HCT116 (cell line): Measurements from ENCODE around the gene PPP1R3E. TPM values are rescaled to one million over a fixed set of nuclear protein-coding genes. Genes with fewer than 3 reads are reported as not detected.
A peak's percentile ranks its signal among the peaks of the same experiment; 100 is the strongest.

ENCODE experiments used
- ATAC-seq: fragments of 200-7000 bp; cut with Tn5 transposase; 2 replicates; pipeline ENCODE4 v1.9.1; 2020; ENCODE audit warnings: mild to moderate bottlenecking, moderate library complexity
- BruUV-seq: library from RNA; stranded (reverse); fragments of 400-500 nt; replicated peaks from 2 replicates; lab custom pipeline; 2021; lab: Mats Ljungman, UMichigan
- CTCF ChIA-PET: fragments of 300-600 bp; sonication (Branson Sonifier 250); formaldehyde crosslinking; loops from one replicate; lab custom pipeline; 2021; ENCODE audit warnings: antibody characterized with exemption; lab: Charles Lee
- POLR2A ChIA-PET: fragments of 300-600, 350-600 bp; sonication (Branson Sonifier 250); formaldehyde crosslinking; loops from one replicate; lab custom pipeline; 2021; ENCODE audit warnings: antibody characterized with exemption; lab: Charles Lee
- RAD21 ChIA-PET, 2 experiments: fragments of 300-600 bp; sonication (Branson Sonifier 250); formaldehyde crosslinking; loops; one replicate each; lab custom pipeline; 2023; ENCODE audit warnings: low total read pairs in 2 of 2; ENCODE audit not compliant: uncharacterized antibody in 2 of 2, unreplicated experiment in 2 of 2, low non-redundant PET in 1 of 2; lab: Charles Lee
- DNase-seq: peaks from one replicate; pipeline ENCODE4 v3.0.0-alpha.2; 2010; ENCODE audit warnings: low read depth, low spot score
- H2AFZ ChIP-seq: fragments of 200-600 bp; shearing (Covaris generic), sonication (generic); 2 replicates; pipeline ENCODE4 v1.6.1; 2017; ENCODE audit warnings: low read depth, mixed run types, mixed read lengths, antibody characterized with exemption, low read length; ENCODE audit not compliant: poor library complexity, severe bottlenecking
- H3K27ac ChIP-seq: 2 replicates; pipeline ENCODE4 v1.5.1; 2012; ENCODE audit warnings: low read depth, low read length
- H3K27me3 ChIP-seq: fragments of 200-600 bp; sonication (generic); 2 replicates; pipeline ENCODE4 v1.6.1; 2016; ENCODE audit warnings: mixed run types, low read length, mixed read lengths; ENCODE audit not compliant: insufficient read depth
- H3K36me3 ChIP-seq, 2 experiments: fragments of 200-500 bp in 1 of 2; fragments of 200-600 bp in 1 of 2; sonication (Bioruptor generic) in 1 of 2; sonication (generic) in 1 of 2; 2 replicates each; pipeline versions ENCODE4 v1.5.1 to v1.6.1; 2014 to 2016; ENCODE audit warnings: low read length in 2 of 2, inconsistent platforms in 1 of 2, mixed read lengths in 1 of 2, mixed run types in 1 of 2; ENCODE audit not compliant: insufficient read depth in 2 of 2, control insufficient read depth in 1 of 2
- H3K4me1 ChIP-seq, 2 experiments: fragments of 200-600 bp in 1 of 2; sonication (generic) in 1 of 2; 2 replicates each; pipeline versions ENCODE4 v1.5.1 to v1.6.1; 2012 to 2017; ENCODE audit warnings: low read length in 2 of 2, inconsistent platforms in 1 of 2, mild to moderate bottlenecking in 1 of 2, mixed read lengths in 1 of 2, mixed run types in 1 of 2, moderate library complexity in 1 of 2; ENCODE audit not compliant: insufficient read depth in 2 of 2, control insufficient read depth in 1 of 2
- H3K4me2 ChIP-seq: fragments of 200-600 bp; sonication (generic); 2 replicates; pipeline ENCODE4 v1.6.1; 2017; ENCODE audit warnings: mixed run types, low read length, mixed read lengths
- H3K4me3 ChIP-seq, 2 experiments: fragments of 200-600 bp in 1 of 2; sonication (generic) in 1 of 2; replicated peaks in 1 of 2; 2 replicates each; pipeline ENCODE4 v1.5.1; 2011 to 2016; ENCODE audit warnings: low read length in 2 of 2, control low read depth in 1 of 2, low read depth in 1 of 2, mild to moderate bottlenecking in 1 of 2, mixed read lengths in 1 of 2, mixed run types in 1 of 2
- H3K79me2 ChIP-seq: fragments of 200-600 bp; sonication (generic); 2 replicates; pipeline ENCODE4 v1.6.1; 2017; ENCODE audit warnings: mild to moderate bottlenecking, mixed run types, low read length, moderate library complexity, mixed read lengths; ENCODE audit not compliant: insufficient read depth
- H3K9ac ChIP-seq: fragments of 200-600 bp; sonication (generic); 2 replicates; pipeline ENCODE4 v1.6.1; 2016; ENCODE audit warnings: low read length, mixed read lengths
- H3K9me2 ChIP-seq: fragments of 200-600 bp; sonication (generic), shearing (Covaris generic); 2 replicates; pipeline ENCODE4 v1.6.1; 2017; ENCODE audit warnings: mixed run types, mild to moderate bottlenecking, moderate library complexity; ENCODE audit not compliant: insufficient read depth
- H3K9me3 ChIP-seq, 2 experiments: fragments of 200-500 bp in 1 of 2; fragments of 200-600 bp in 1 of 2; sonication (Bioruptor generic) in 1 of 2; sonication (generic) in 1 of 2; 2 replicates each; pipeline ENCODE4 v1.6.1; 2014 to 2017; ENCODE audit warnings: low read length in 2 of 2, mixed read lengths in 2 of 2, inconsistent platforms in 1 of 2, low read depth in 1 of 2, mild to moderate bottlenecking in 1 of 2, mixed run types in 1 of 2, moderate library complexity in 1 of 2; ENCODE audit not compliant: control insufficient read depth in 1 of 2, insufficient read depth in 1 of 2
- H4K20me1 ChIP-seq: fragments of 200-600 bp; sonication (generic), shearing (Covaris generic); 2 replicates; pipeline ENCODE4 v1.6.1; 2017; ENCODE audit warnings: mixed run types, mild to moderate bottlenecking, moderate library complexity; ENCODE audit not compliant: insufficient read depth
- EZH2 ChIP-seq: fragments of 200-600 bp; sonication (generic); IDR thresholded peaks from 2 replicates; pipeline ENCODE4 v1.6.1; 2017; ENCODE audit warnings: antibody characterized with exemption, mixed run types
- EZH2phosphoT487 ChIP-seq: fragments of 200-600 bp; IDR thresholded peaks from 2 replicates; pipeline ENCODE4 v1.6.1; 2018; ENCODE audit warnings: antibody characterized with exemption, borderline replicate concordance
- POLR2AphosphoS5 ChIP-seq: IDR thresholded peaks from 2 replicates; pipeline ENCODE4 v1.6.1; 2011; ENCODE audit warnings: mild to moderate bottlenecking, low read depth, low read length, moderate library complexity
- ZFX ChIP-seq: fragments of 450-650 bp; IDR thresholded peaks from 2 replicates; pipeline ENCODE4 v1.6.1; 2017
- intact Hi-C: fragments of 100-400 bp; cut with micrococcal nuclease; formaldehyde crosslinking; loops from 2 replicates; pipeline ENCODE4 v1.10.0; 2022
- total RNA-seq: library from RNA; stranded (reverse); gene quantifications from one replicate; pipeline ENCODE4 v1.2.1, GENCODE V29; 2021; ENCODE audit not compliant: unreplicated experiment
- TF ChIP-seq, protein P1 (sequence below): IDR thresholded peaks from 2 replicates; pipeline ENCODE4 v1.6.1; 2012

Gene PPP1R3E
- total RNA-seq, 1 experiment from 2014 or later, result 5.6 TPM

DNA sequence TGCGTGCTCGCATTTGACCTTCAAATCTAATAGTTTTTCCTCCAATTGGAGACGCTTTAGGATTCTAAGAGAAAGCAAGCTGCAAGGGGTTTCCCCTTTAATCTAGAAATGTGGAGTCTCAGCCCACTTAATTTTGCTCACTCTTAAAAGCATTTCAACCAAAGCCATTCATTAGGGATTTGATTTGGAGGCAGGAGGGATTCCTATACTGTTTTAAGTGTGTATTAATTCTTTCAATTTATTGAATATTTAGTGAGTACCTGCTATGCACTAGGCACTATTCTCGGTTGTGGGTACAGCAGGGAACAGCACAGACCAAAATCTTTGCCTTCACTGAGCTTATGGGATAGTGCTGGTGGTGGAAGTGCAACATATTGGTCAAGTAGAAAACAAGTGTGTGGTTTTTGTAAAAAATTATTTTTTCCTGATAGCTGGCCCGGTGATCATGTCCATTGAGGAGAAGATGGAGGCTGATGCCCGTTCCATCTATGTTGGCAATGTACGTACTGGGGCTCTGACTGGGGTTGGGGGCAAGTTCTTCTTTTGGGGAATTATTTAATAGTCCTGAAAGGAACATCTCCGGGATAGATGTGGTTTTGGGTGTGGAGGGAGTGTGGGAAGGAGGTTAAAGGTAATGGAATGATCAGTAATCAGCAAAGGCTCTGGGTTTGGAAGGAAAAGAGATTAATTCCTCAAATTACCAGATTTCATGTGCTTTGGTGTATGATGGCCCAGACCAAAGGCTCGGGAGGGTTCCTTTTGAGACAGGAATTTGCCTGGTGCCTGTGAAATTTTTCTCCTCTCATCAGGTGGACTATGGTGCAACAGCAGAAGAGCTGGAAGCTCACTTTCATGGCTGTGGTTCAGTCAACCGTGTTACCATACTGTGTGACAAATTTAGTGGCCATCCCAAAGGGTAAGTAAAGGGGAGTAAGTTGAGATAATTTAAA is 20.2 kb upstream of the PPP1R3E start:
- Histone ChIP-seq H3K36me3 (peaks cover 30 to 31% of the 10 kb centered on the region in 2 experiments; a peak in 3 of 4 replicates), H3K79me2 (peaks cover 31% of the 10 kb centered on the region), H2AFZ (no peak overlapping the region), H4K20me1 (no peaks in the 10 kb centered on the region), H3K27me3 (no peaks in the 10 kb centered on the region), H3K9me2 (no peaks in the 10 kb centered on the region), H3K9ac (peak overlapping the region; percentile 97), H3K4me2 (peak overlapping the region; percentile 89), H3K9me3 (no peaks in the 10 kb centered on the region), H3K4me3 (peak overlapping the region; percentile 64 to 98), H3K27ac (peak overlapping the region; percentile 83), H3K4me1 (peaks cover 12 to 23% of the 10 kb centered on the region in 2 experiments; a peak in 3 of 4 replicates)
- ChIA-PET POLR2A (interaction anchor here (1.5 to 2.8 kb wide), 3 partner anchors 17 to 36 kb away, joined by 3 to 21 read pairs (median 13); partner anchors contain the start of genes BCL2L2 and PPP1R3E), RAD21 (interaction anchor here in 1 of 2 experiments (1.4 kb wide), 1 partner anchor 16 kb away, joined by 8 read pairs; the partner anchor contains the start of gene BCL2L2), CTCF (interaction anchor here (2.5 kb wide), 1 partner anchor 202 kb away, joined by 10 read pairs; no protein-coding TSS in a partner anchor)
- ATAC-seq (no peak), DNase-seq (no peak)
- intact Hi-C loops, result no loop called here
- BruUV-seq, result TSS peak; percentile 38
- no peak for TF ChIP-seq EZH2phosphoT487

DNA sequence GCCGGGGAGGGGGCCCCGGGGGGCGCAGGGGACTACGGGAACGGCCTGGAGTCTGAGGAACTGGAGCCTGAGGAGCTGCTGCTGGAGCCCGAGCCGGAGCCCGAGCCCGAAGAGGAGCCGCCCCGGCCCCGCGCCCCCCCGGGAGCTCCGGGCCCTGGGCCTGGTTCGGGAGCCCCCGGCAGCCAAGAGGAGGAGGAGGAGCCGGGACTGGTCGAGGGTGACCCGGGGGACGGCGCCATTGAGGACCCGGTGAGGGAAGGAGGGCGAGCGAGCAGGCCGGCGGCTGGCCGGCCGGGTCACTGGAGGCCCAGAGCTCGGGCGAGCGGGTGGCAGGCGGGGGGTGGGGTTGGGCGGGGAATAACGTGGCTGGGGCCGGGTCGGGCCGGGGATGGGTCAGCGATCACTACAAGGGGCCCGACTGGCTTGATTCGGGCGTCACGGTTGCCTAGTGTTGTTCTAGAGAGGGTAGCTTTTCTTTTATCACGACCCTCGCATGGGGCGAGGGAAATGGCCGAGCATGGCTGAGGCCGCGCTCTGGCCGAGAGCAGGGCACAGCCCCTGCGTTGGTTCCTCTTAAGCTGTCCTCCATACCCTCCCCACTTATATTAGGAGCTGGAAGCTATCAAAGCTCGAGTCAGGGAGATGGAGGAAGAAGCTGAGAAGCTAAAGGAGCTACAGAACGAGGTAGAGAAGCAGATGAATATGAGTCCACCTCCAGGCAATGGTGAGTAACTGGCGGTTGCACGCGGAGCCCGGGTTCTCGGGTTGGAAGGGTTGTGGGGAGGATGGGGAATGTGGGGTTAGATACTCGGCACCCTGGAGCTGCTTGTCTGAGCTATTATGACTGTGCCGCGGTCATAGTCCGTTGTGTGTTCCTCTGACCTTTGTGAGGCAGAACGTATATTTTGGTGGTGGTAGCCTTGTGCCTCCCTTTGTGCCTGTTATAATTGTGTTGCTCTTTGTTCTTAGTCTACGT is 19.2 kb upstream of the PPP1R3E start:
- H3K9me3 ChIP-seq, result no peaks in the 10 kb centered on the region
- no peak for DNase-seq
- no TSS peak for BruUV-seq
- H3K79me2 ChIP-seq, result peaks cover 35% of the 10 kb centered on the region
- H2AFZ ChIP-seq, result no peak overlapping the region
- ChIA-PET CTCF (interaction anchor here (0.9 to 2.5 kb wide), 12 partner anchors 11 to 253 kb away, joined by 3 to 15 read pairs (median 6); partner anchors contain the start of gene BCL2L2), POLR2A (interaction anchor here (0.7 to 2.8 kb wide), 8 partner anchors 11 to 153 kb away, joined by 3 to 21 read pairs (median 4); partner anchors contain the start of genes BCL2L2, HOMEZ, NGDN and PPP1R3E), RAD21 (interaction anchor here in 1 of 2 experiments (1.4 to 1.7 kb wide), 2 partner anchors 15 to 45 kb away, joined by 3 to 8 read pairs; partner anchors contain the start of gene BCL2L2)
- peak overlapping the region; percentile 97 for H3K9ac ChIP-seq
- no peaks in the 10 kb centered on the region for H4K20me1 ChIP-seq
- peak overlapping the region; percentile 64 to 98 for H3K4me3 ChIP-seq
- no peaks in the 10 kb centered on the region for H3K9me2 ChIP-seq
- peaks cover 12 to 23% of the 10 kb centered on the region in 2 experiments; a peak in 3 of 4 replicates for H3K4me1 ChIP-seq
- peaks cover 30 to 31% of the 10 kb centered on the region in 2 experiments; a peak in 3 of 4 replicates for H3K36me3 ChIP-seq
- ATAC-seq, result peak; percentile 22
- H3K4me2 ChIP-seq, result peak overlapping the region; percentile 89
- H3K27ac ChIP-seq, result peak overlapping the region; percentile 83
- no peaks in the 10 kb centered on the region for H3K27me3 ChIP-seq
- intact Hi-C loops, result loop anchor here (1.0 kb wide), 1 partner anchor 36 kb away; the partner anchor contains the start of gene HOMEZ
- TF ChIP-seq POLR2AphosphoS5 (0 out of 2 replicates have a peak, but pooled peaks have one; percentile 19), EZH2 (no peak), ZFX (peak; percentile 80)
- TF ChIP-seq, protein P1, sequence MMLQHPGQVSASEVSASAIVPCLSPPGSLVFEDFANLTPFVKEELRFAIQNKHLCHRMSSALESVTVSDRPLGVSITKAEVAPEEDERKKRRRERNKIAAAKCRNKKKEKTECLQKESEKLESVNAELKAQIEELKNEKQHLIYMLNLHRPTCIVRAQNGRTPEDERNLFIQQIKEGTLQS, result no peak
